ENCODE data around the gene CLN3. TPM values are rescaled to one million over a fixed set of nuclear protein-coding genes. Genes with fewer than 3 reads are reported as not detected.
"Not testable (repeated sequence)": the region's sequence is repeated elsewhere in the genome, so short reads cannot be mapped to it uniquely, and the experiment has no call there.

CLN3 gene
- total RNA-seq, 1 experiment from 2014 or later, result 60.9 TPM

GRCh38 chr16:28475221-28475620 is 16.7 kb downstream of the CLN3 start:
- Histone ChIP-seq H3K4me3 (ENCODE audit: low read depth in 2 of 2, low read length in 2 of 2) (no peak overlapping the region), H3K9me3 (ENCODE audit: control insufficient read depth, insufficient read depth, low read depth, low read length) (no peaks in the 10 kb centered on the region), H3K36me3 (ENCODE audit: control insufficient read depth, insufficient read depth, low read length) (no peaks in the 10 kb centered on the region), H3K4me1 (ENCODE audit: control insufficient read depth, insufficient read depth, low read length) (no peaks in the 10 kb centered on the region), H3K27me3 (ENCODE audit: control insufficient read depth, insufficient read depth, low read length) (no peaks in the 10 kb centered on the region), H3K27ac (ENCODE audit: low read length) (no peak overlapping the region)
- intact Hi-C loops (cut with micrococcal nuclease; ENCODE audit: unreplicated experiment), result no loop called here
- TF ChIP-seq POLR2AphosphoS5 (IDR thresholded peaks at IDR 0.05; ENCODE audit: low read depth, low read length), result no peak
- TF ChIP-seq SIN3A (IDR thresholded peaks at IDR 0.05; ENCODE audit: borderline replicate concordance, insufficient read depth, low read depth, low read length), result no peak
- ChIA-PET POLR2A (no interaction called here), CTCF (no interaction called here)
- ATAC-seq, result no peak
- DNase-seq (ENCODE audit: low read depth, low spot score), result no peak
- in situ Hi-C loops (cut with HindIII; ENCODE audit: low pct_unique_long_range_greater_than_20kb, low sequenced_read_pairs), result no loop called here
- BruUV-seq (replicated peaks), result no TSS peak

GRCh38 chr16:28473714-28474265 is 18.1 kb downstream of the CLN3 start:
- POLR2A ChIA-PET, result no interaction called here
- CTCF ChIA-PET, result no interaction called here
- Histone ChIP-seq H3K27ac (ENCODE audit: low read length) (no peak overlapping the region), H3K36me3 (ENCODE audit: control insufficient read depth, insufficient read depth, low read length) (no peaks in the 10 kb centered on the region), H3K9me3 (ENCODE audit: control insufficient read depth, insufficient read depth, low read depth, low read length) (no peaks in the 10 kb centered on the region), H3K4me1 (ENCODE audit: control insufficient read depth, insufficient read depth, low read length) (no peaks in the 10 kb centered on the region), H3K27me3 (ENCODE audit: control insufficient read depth, insufficient read depth, low read length) (no peaks in the 10 kb centered on the region), H3K4me3 (ENCODE audit: low read depth in 2 of 2, low read length in 2 of 2) (no peak overlapping the region)
- BruUV-seq (replicated peaks), result no TSS peak
- in situ Hi-C loops (cut with HindIII; ENCODE audit: low pct_unique_long_range_greater_than_20kb, low sequenced_read_pairs) (no loop called here), intact Hi-C loops (cut with micrococcal nuclease; ENCODE audit: unreplicated experiment) (no loop called here)
- ATAC-seq (no peak), DNase-seq (ENCODE audit: low read depth, low spot score) (no peak)
- TF ChIP-seq SIN3A (IDR thresholded peaks at IDR 0.05; ENCODE audit: borderline replicate concordance, insufficient read depth, low read depth, low read length), result no peak
- no peak for TF ChIP-seq POLR2AphosphoS5 (IDR thresholded peaks at IDR 0.05; ENCODE audit: low read depth, low read length)
- TF ChIP-seq TCF7L2 (IDR thresholded peaks at IDR 0.05; ENCODE audit: low read depth, low read length), result no peak
- no peak for TF ChIP-seq CTCF (IDR thresholded peaks at IDR 0.05)
- no peak for TF ChIP-seq REST (IDR thresholded peaks at IDR 0.05; ENCODE audit: insufficient read depth in 1 of 2, low read depth in 2 of 2, low read length in 1 of 2)

- in situ Hi-C loops (cut with HindIII; ENCODE audit: low pct_unique_long_range_greater_than_20kb, low sequenced_read_pairs); BruUV-seq (replicated peaks); H3K27ac ChIP-seq (ENCODE audit: low read length); H3K36me3 ChIP-seq (ENCODE audit: control insufficient read depth, insufficient read depth, low read length); DNase-seq (ENCODE audit: low read depth, low spot score); H3K27me3 ChIP-seq (ENCODE audit: control insufficient read depth, insufficient read depth, low read length); POLR2A ChIA-PET; intact Hi-C loops (cut with micrococcal nuclease; ENCODE audit: unreplicated experiment); H3K9me3 ChIP-seq (ENCODE audit: control insufficient read depth, insufficient read depth, low read depth, low read length); ATAC-seq; CTCF ChIA-PET; H3K4me1 ChIP-seq (ENCODE audit: control insufficient read depth, insufficient read depth, low read length); H3K4me3 ChIP-seq (ENCODE audit: low read depth in 2 of 2, low read length in 2 of 2): not testable (repeated sequence)
These were observed 44.8 kb downstream of the CLN3 start for GRCh38 chr16:28447081-28447480.

- H3K4me3 ChIP-seq (ENCODE audit: low read depth in 2 of 2, low read length in 2 of 2); H3K27ac ChIP-seq (ENCODE audit: low read length); H3K27me3 ChIP-seq (ENCODE audit: control insufficient read depth, insufficient read depth, low read length); CTCF ChIA-PET; POLR2A ChIA-PET; DNase-seq (ENCODE audit: low read depth, low spot score); intact Hi-C loops (cut with micrococcal nuclease; ENCODE audit: unreplicated experiment); H3K36me3 ChIP-seq (ENCODE audit: control insufficient read depth, insufficient read depth, low read length); H3K9me3 ChIP-seq (ENCODE audit: control insufficient read depth, insufficient read depth, low read depth, low read length); in situ Hi-C loops (cut with HindIII; ENCODE audit: low pct_unique_long_range_greater_than_20kb, low sequenced_read_pairs); H3K4me1 ChIP-seq (ENCODE audit: control insufficient read depth, insufficient read depth, low read length); BruUV-seq (replicated peaks): not testable (repeated sequence)
- peak; percentile 56; the same call in 1 of the 2 replicates for ATAC-seq
These were observed 45.5 kb downstream of the CLN3 start for GRCh38 chr16:28446388-28446787.

GRCh38 chr16:28443943-28444342 is 47.9 kb downstream of the CLN3 start:
- H3K27ac ChIP-seq (ENCODE audit: low read length); H3K4me3 ChIP-seq (ENCODE audit: low read depth in 2 of 2, low read length in 2 of 2); POLR2A ChIA-PET; H3K4me1 ChIP-seq (ENCODE audit: control insufficient read depth, insufficient read depth, low read length); H3K36me3 ChIP-seq (ENCODE audit: control insufficient read depth, insufficient read depth, low read length); H3K27me3 ChIP-seq (ENCODE audit: control insufficient read depth, insufficient read depth, low read length); ATAC-seq; CTCF ChIA-PET; BruUV-seq (replicated peaks); DNase-seq (ENCODE audit: low read depth, low spot score); H3K9me3 ChIP-seq (ENCODE audit: control insufficient read depth, insufficient read depth, low read depth, low read length); in situ Hi-C loops (cut with HindIII; ENCODE audit: low pct_unique_long_range_greater_than_20kb, low sequenced_read_pairs); intact Hi-C loops (cut with micrococcal nuclease; ENCODE audit: unreplicated experiment): not testable (repeated sequence)

All from Panc1 (cell line).